Measurements from ENCODE around the gene MRPL12. TPM values are rescaled to one million over a fixed set of nuclear protein-coding genes. Genes with fewer than 3 reads are reported as not detected.

The MRPL12 gene
- total RNA-seq, 1 donor from 2014 or later = 13.2 TPM

- no peaks in the 10 kb centered on the region for H3K9me3 Mint-ChIP-seq
- Histone ChIP-seq H3K79me2 (ENCODE audit: low read depth) (peaks cover 64% of the 10 kb centered on the region), H3K4me3 (peak overlapping the region; percentile 92), H3K27me3 (no peaks in the 10 kb centered on the region), H3K9ac (peak overlapping the region; percentile 99), H3K4me1 (peaks cover 14% of the 10 kb centered on the region), H3F3A (ENCODE audit: low read depth) (peaks cover 20% of the 10 kb centered on the region), H4K20me1 (ENCODE audit: low read depth) (peaks cover 29% of the 10 kb centered on the region), H3K9me3 (ENCODE audit: low read depth) (no peaks in the 10 kb centered on the region), H2AFZ (replicated peaks) (peak overlapping the region; percentile 30), H3K4me2 (peak overlapping the region; percentile 96), H3K36me3 (no peaks in the 10 kb centered on the region), H3K27ac (no peak overlapping the region)
- no peak for DNase-seq (ENCODE audit: low spot score)
- H3K36me3 Mint-ChIP-seq = peaks cover 16% of the 10 kb centered on the region
- no peak overlapping the region for H3K27ac Mint-ChIP-seq
- peaks cover 7% of the 10 kb centered on the region for H3K27me3 Mint-ChIP-seq (ENCODE audit: insufficient read depth, low read depth)
- no peak for TF ChIP-seq EZH2 (IDR thresholded peaks at IDR 0.05)
- no peak for TF ChIP-seq CTCF (IDR thresholded peaks at IDR 0.05)
- no peak for TF ChIP-seq EZH2phosphoT487 (IDR thresholded peaks at IDR 0.05)
- H3K4me1 Mint-ChIP-seq = peaks cover 23% of the 10 kb centered on the region
- H3K4me3 Mint-ChIP-seq = peak overlapping the region; percentile 86
Observed at GRCh38 chr17:81703747-81704654, 834 bp downstream of the MRPL12 start.

GRCh38 chr17:81705518-81706231, 2.5 kb downstream of the MRPL12 start:
- Histone ChIP-seq H3K79me2 (ENCODE audit: low read depth) (peaks cover 49% of the 10 kb centered on the region), H3K27ac (no peak overlapping the region), H3K4me1 (peaks cover 23% of the 10 kb centered on the region), H3K4me2 (no peak overlapping the region), H3K9me3 (ENCODE audit: low read depth) (no peaks in the 10 kb centered on the region), H3F3A (ENCODE audit: low read depth) (peaks cover 32% of the 10 kb centered on the region), H3K27me3 (peaks cover 9% of the 10 kb centered on the region), H3K9ac (no peak overlapping the region), H3K36me3 (no peaks in the 10 kb centered on the region), H2AFZ (replicated peaks) (no peak overlapping the region), H4K20me1 (ENCODE audit: low read depth) (peaks cover 22% of the 10 kb centered on the region), H3K4me3 (no peak overlapping the region)
- TF ChIP-seq EZH2phosphoT487 (IDR thresholded peaks at IDR 0.05) = no peak
- peaks cover 13% of the 10 kb centered on the region for H3K36me3 Mint-ChIP-seq
- no peak overlapping the region for H3K27ac Mint-ChIP-seq
- H3K4me3 Mint-ChIP-seq = peak overlapping the region; percentile 77
- peaks cover 25% of the 10 kb centered on the region for H3K4me1 Mint-ChIP-seq
- H3K27me3 Mint-ChIP-seq (ENCODE audit: insufficient read depth, low read depth) = peaks cover 7% of the 10 kb centered on the region
- no peak for DNase-seq (ENCODE audit: low spot score)
- no peaks in the 10 kb centered on the region for H3K9me3 Mint-ChIP-seq

GRCh38 chr17:81706232-81706611, 3.1 kb downstream of the MRPL12 start:
- no peaks in the 10 kb centered on the region for H3K9me3 Mint-ChIP-seq
- peaks cover 14% of the 10 kb centered on the region for H3K27me3 ChIP-seq
- H3K27ac ChIP-seq = no peak overlapping the region
- H3K4me2 ChIP-seq = no peak overlapping the region
- H2AFZ ChIP-seq (replicated peaks) = no peak overlapping the region
- peaks cover 13% of the 10 kb centered on the region for H3K36me3 Mint-ChIP-seq
- H3K4me1 ChIP-seq = peaks cover 28% of the 10 kb centered on the region
- H3K27me3 Mint-ChIP-seq (ENCODE audit: insufficient read depth, low read depth) = peaks cover 5% of the 10 kb centered on the region
- TF ChIP-seq CTCF (IDR thresholded peaks at IDR 0.05) = no peak
- TF ChIP-seq EZH2phosphoT487 (IDR thresholded peaks at IDR 0.05) = no peak
- TF ChIP-seq EZH2 (IDR thresholded peaks at IDR 0.05) = no peak
- H3K27ac Mint-ChIP-seq = no peak overlapping the region
- H4K20me1 ChIP-seq (ENCODE audit: low read depth) = peaks cover 18% of the 10 kb centered on the region
- H3F3A ChIP-seq (ENCODE audit: low read depth) = peaks cover 37% of the 10 kb centered on the region
- H3K9ac ChIP-seq = no peak overlapping the region
- no peaks in the 10 kb centered on the region for H3K36me3 ChIP-seq
- peaks cover 24% of the 10 kb centered on the region for H3K4me1 Mint-ChIP-seq
- peaks cover 43% of the 10 kb centered on the region for H3K79me2 ChIP-seq (ENCODE audit: low read depth)
- H3K4me3 ChIP-seq = no peak overlapping the region
- no peaks in the 10 kb centered on the region for H3K9me3 ChIP-seq (ENCODE audit: low read depth)
- H3K4me3 Mint-ChIP-seq = no peak overlapping the region
- DNase-seq (ENCODE audit: low spot score) = no peak

All from neural progenitor cell (in vitro differentiated cells).